ENCODE results near the gene GCN1. TPM values are rescaled to one million over a fixed set of nuclear protein-coding genes. Genes with fewer than 3 reads are reported as not detected.

The GCN1 gene
- total and polyA plus RNA-seq, 8 donors, result 51.8 to 89.4 (median 57.9) TPM

DNA sequence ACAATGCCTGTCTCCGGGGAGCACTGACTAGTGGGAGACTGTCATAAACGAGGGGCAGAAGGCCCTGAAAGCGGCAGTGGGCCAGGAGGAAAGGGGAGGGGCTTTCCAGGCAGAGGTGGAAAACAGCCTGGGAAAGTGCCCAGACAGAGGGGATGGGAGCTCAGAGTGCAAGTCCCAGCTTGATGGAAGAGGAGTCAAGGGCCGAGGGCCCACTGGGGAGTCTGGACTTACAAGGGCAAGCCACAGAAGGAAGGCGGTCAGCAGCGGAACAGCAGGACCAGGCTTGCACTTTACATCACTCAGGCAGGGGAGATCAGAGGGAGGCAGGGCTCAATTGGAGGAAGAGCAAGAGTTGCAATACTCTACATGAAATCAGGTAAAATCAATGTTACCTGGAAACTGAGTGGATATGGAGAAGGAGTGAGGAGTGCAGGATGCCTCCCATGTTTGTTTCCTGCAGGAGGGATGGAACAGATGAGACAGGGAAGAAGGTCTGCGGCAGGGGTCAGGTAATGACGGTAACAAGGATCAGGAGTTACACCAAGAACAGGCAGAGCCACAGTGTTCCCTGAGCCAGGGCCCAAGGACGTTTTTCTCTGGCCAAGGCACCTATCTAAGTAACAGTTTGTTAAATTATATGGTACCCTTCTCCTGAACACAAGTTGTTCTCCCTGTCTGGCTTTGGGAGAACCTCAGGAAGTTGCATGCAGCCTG is 47.2 kb upstream of the GCN1 start:
- intact Hi-C loops (cut with DNase I), result no loop called here
- TF ChIP-seq, protein P1, sequence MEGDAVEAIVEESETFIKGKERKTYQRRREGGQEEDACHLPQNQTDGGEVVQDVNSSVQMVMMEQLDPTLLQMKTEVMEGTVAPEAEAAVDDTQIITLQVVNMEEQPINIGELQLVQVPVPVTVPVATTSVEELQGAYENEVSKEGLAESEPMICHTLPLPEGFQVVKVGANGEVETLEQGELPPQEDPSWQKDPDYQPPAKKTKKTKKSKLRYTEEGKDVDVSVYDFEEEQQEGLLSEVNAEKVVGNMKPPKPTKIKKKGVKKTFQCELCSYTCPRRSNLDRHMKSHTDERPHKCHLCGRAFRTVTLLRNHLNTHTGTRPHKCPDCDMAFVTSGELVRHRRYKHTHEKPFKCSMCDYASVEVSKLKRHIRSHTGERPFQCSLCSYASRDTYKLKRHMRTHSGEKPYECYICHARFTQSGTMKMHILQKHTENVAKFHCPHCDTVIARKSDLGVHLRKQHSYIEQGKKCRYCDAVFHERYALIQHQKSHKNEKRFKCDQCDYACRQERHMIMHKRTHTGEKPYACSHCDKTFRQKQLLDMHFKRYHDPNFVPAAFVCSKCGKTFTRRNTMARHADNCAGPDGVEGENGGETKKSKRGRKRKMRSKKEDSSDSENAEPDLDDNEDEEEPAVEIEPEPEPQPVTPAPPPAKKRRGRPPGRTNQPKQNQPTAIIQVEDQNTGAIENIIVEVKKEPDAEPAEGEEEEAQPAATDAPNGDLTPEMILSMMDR (IDR thresholded peaks at IDR 0.05), result no peak
- H3K4me1 ChIP-seq, result peaks cover 17 to 93% of the 10 kb centered on the region in 2 donors
- ATAC-seq, result no peak
- no peak for DNase-seq
- H3K36me3 ChIP-seq, result peaks cover 0 to 15% of the 10 kb centered on the region in 2 donors
- no peaks in the 10 kb centered on the region for H3K27me3 ChIP-seq
- peak overlapping the region; percentile 45 to 91 for H3K27ac ChIP-seq
- no peak overlapping the region for H3K4me3 ChIP-seq
- H3K9me3 ChIP-seq, result no peaks in the 10 kb centered on the region

DNA sequence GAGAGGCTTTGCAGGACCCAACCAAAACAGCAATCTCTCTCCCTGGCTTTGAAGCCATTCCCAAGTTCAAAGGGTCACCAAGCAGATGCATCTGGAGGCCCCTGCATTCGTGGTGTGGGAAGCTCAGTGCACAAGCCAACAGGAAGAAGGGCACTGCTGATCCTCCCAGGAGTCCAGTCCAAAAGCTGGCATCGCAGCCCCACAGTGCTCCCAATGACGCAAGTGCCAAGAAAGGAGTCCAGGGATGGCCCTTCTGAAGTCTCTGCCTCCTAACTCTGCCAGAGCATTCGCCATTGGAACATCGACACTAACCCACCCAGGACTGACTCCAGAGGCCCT is 45.9 kb upstream of the GCN1 start:
- Histone ChIP-seq H3K4me1 (peaks cover 24 to 93% of the 10 kb centered on the region in 2 donors), H3K27ac (peak overlapping the region; percentile 45 to 91)

DNA sequence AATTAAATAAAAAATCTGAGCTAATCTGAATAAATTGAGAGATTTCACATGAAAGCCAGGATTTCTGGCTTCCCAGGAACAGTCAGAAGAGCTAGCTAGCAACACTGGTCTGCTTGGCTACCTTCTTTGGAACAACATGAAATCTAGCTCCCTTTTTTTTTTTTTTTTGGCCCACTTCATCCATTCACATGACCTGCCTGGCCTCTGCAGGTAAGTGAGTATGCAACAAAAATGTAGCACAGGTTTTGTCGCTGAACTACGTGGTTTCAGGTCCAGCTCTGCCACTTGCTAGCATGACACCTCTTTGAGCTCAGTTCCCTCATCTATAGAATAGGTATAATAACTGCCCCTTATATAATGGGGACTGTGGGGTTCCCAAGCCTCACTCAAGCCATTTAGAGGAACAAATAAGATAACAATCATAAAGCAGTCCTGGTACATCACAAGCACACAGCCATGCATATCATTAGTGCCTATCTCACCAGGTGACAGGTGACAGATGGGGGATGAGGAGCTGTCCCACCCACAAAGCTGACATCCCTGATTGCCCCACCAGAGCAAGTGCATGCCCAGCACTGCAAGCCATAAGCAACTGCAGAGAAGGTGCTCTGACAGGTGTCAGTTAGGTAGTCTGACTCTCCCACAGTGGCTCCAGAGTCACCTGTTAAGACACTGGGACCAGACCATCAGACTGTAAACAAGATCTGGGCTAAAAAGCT is 45.4 kb upstream of the GCN1 start:
- Histone ChIP-seq H3K9me3 (no peaks in the 10 kb centered on the region), H3K36me3 (peaks cover 0 to 15% of the 10 kb centered on the region in 2 donors), H3K4me3 (no peak overlapping the region), H3K4me1 (peaks cover 29 to 93% of the 10 kb centered on the region in 2 donors), H3K27me3 (no peaks in the 10 kb centered on the region), H3K27ac (peak overlapping the region in 1 of 2 donors; percentile 91)
- no peak for DNase-seq
- ATAC-seq, result no peak
- intact Hi-C loops (cut with DNase I), result no loop called here
- TF ChIP-seq, protein P1 (IDR thresholded peaks at IDR 0.05), result no peak

More for the DNA sequence above, 45.9 kb upstream of the GCN1 start:
- H3K27me3 ChIP-seq, result no peaks in the 10 kb centered on the region
- no peak for ATAC-seq
- TF ChIP-seq, protein P1 (IDR thresholded peaks at IDR 0.05), result no peak
- H3K36me3 ChIP-seq, result peaks cover 0 to 15% of the 10 kb centered on the region in 2 donors
- no peak for DNase-seq
- no peaks in the 10 kb centered on the region for H3K9me3 ChIP-seq
- H3K4me3 ChIP-seq, result no peak overlapping the region
- intact Hi-C loops (cut with DNase I), result no loop called here

DNA sequence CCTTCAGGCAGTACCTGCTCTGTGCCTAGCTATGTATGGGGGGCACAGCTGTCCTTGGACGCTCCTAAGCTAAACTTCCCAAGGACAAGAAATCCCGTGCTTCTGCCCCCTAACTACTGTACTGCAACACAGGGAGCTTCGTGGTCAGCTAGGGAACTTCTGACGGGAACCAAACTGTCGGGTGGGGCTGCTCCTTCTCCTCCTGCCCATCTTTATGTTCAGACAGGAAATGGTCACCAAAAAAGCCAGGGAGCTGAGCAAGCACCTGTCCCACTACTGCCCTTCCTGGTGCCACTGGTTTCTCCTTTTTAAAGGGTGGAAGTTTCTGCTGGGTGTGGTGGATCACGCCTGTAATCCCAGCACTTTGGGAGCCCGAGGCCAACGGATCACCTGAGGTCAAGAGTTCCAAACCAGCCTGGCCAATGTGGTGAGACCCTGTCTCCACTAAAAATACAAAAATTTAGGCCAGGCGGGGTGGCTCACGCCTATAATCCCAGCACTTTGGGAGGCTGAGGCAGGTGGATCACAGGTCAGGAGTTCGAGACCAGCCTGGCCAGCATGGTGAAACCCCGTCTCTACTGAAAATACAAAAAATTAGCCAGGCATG is 44.4 kb upstream of the GCN1 start:
- intact Hi-C loops (cut with DNase I), result no loop called here
- no peaks in the 10 kb centered on the region for H3K9me3 ChIP-seq
- peak overlapping the region; percentile 72 to 91 for H3K27ac ChIP-seq

More for the DNA sequence above, 44.4 kb upstream of the GCN1 start:
- TF ChIP-seq, protein P1 (IDR thresholded peaks at IDR 0.05), result no peak
- H3K4me3 ChIP-seq, result no peak overlapping the region
- ATAC-seq (no peak), DNase-seq (no peak)
- H3K4me1 ChIP-seq, result peaks cover 39 to 99% of the 10 kb centered on the region in 2 donors
- no peaks in the 10 kb centered on the region for H3K27me3 ChIP-seq
- H3K36me3 ChIP-seq, result peaks cover 0 to 15% of the 10 kb centered on the region in 2 donors
